Neural cell (in vitro differentiated cells): Measurements from ENCODE around the gene TMC1.

Experiments
- CTCF ChIP-seq: fragments of 450-650 bp; IDR thresholded peaks from 2 replicates; pipeline ENCODE4 v1.5.1; 2014; ENCODE audit warnings: antibody characterized with exemption, mild to moderate bottlenecking, moderate library complexity; ENCODE audit not compliant: poor library complexity, severe bottlenecking
- POLR2AphosphoS5 ChIP-seq: IDR thresholded peaks from 2 replicates; pipeline ENCODE4 v1.6.1; 2012

- TF ChIP-seq CTCF: no peak
- no peak for TF ChIP-seq POLR2AphosphoS5
These were observed 3.6 kb downstream of the TMC1 start for GRCh38 chr9:72524820-72525540.
